Mesenteric fat pad (tissue), 1 donor: ENCODE results near the gene CMC2. TPM values are rescaled to one million over a fixed set of nuclear protein-coding genes. Genes with fewer than 3 reads are reported as not detected.

Experiments
- DNase-seq: peaks from one replicate; pipeline ENCODE4 v3.0.0-alpha.2; 2020; ENCODE audit warnings: low spot score
- long read RNA-seq: library from polyadenylated mRNA; unstranded; transcript quantifications from one replicate; pipeline ENCODE4 v2.0.0, GENCODE V29; 2020
- total RNA-seq: library from RNA; stranded (reverse); fragmentation: NEBNext Ultra II Directional; extraction: Animal tissue kit (Norgen Biotek cat#: 25700); gene quantifications from one replicate; pipeline ENCODE4 v1.2.1, GENCODE V29; 2021
- donor health status: DM: yes; HTN: yes; CAD: no.

CMC2 gene
- total RNA-seq, result 39.3 TPM
- long read RNA-seq, full-length matches to known transcripts, result 7 of 9 reads
- long read RNA-seq, partial matches to known transcripts, result 0 of 9 reads
- long read RNA-seq, other reads (novel, unspliced or antisense), result 2 of 9 reads

DNA sequence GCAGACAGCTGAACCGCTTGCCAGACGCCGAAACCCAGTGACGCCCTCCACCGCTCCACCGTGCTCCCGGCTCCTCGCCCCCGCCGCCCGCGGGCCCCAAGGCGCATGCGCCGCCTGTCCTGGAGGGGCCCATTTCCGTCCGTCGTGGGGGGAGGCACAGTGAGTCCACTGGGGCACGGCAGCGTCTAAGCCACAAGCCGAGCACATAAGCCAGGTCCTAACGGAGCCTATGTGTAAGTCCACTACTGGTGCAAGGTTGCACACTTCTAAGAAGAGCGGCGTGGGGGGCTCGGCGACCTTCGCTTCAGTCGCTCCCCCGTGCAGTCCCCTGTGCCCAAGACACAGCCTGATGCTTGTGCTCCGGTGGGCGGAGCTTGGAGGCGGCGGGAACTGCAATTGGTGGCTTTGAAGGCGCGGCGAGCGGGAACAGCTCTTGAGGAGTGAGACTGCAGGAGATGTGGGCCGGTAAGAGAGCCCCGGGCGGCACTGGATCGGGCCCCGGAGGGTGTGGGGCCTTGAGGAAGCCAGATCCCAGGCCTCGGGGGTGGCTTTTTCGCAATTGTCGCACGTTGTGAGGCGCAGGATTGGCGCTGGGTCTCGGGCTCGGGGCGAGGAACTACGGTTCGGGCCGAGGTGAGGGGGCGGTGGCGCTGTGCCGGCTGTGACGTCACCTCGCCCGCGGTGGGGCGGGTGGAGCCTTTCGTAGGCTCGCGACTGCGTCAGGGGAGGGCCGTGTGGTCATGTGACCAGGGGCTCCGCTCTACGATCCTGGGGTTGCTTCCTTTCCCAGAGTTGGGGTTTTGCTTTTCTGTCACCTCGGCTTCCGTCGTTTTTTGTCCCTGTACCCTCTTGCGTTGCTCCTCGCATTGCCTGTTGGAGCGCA, at the start of gene CMC2, which contains the start of gene CENPN:
TSS of gene CMC2 (minus strand) at position 73 of the 883 bp plus-strand sequence. CDS start 9,491 bp downstream, outside the sequence.
TSS of gene CENPN (plus strand) at position 402 of the 883 bp plus-strand sequence. CDS start 4,726 bp downstream, outside the sequence.
- DNase-seq, result peak; percentile 99

DNA sequence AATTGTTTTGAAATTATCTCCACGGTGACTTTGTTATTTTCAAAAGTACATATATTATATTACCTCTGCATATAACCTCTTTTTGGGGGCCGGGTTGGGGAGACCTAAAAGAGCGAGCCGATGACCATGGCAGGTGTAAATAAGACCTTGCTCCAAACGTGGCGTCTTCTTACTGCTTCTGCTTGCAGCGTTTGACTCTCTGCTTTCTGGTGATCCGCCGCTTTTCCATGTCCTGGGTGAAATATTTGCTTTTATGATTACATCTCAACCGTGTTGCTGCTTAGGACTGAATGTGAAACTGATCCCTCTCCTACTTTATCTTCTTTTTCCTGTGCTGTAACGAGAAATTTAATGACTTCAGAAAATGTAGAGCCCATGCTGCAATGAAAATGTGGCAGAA, 47.1 kb upstream of the CMC2 start:
- no peak for DNase-seq

DNA sequence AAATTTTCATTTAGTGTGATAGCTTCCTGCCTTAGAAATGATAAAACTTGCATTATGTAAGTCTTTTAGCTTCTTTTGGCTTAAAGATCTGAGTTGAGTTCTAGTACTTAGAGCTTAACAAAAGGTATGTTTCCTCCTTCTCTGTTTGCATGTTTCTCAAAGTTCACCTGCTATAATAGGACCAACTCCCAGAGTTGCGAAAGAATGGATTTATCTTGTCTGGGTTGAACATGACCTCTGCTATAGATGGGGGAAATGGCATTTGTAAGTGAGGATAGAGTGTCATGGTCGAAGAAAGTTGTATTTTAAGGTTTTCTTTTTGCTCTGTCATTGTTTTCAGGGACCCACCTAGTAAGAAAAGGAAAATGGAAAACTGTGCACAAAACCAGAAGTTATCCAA, 36.1 kb upstream of the CMC2 start:
- DNase-seq, result no peak

DNA sequence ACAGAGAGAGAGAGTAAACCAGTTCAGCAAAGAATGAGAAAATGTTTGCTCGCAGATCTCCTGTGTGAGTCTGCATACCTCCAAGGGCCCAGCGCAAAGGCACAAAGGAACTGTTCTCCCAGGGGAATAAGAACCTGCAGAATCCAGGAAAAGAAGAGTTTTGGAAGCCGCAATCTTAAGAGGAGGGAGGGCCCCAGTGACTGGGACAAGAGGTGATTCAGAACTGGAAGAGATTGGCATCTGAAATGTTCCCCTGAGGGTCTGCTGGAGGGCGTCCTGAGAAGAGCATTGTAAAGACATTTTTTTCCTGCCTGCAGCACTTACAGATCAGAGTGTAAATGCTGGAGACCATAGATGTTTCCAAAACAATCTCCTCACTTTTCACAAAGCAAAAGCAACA, 35.0 kb upstream of the CMC2 start:
- DNase-seq, result no peak

DNA sequence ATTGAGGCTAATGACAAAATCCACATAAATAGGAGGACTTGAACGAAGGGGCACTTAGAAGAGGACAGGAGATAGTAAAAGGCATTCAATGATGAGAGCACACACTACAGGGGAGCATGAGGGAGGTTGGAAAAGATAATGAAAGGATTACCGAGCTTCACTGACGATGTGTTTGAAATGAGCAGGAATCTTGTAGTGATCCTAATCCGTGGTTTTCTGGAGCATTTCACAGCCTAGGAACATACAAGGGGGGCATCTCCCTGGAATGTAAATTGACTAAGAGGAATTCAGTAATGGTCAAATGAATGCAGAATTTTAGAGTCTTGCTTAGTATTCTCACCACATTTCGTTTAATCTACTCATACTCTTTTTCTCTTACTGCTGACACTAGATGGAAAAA, 34.2 kb upstream of the CMC2 start:
- no peak for DNase-seq

DNA sequence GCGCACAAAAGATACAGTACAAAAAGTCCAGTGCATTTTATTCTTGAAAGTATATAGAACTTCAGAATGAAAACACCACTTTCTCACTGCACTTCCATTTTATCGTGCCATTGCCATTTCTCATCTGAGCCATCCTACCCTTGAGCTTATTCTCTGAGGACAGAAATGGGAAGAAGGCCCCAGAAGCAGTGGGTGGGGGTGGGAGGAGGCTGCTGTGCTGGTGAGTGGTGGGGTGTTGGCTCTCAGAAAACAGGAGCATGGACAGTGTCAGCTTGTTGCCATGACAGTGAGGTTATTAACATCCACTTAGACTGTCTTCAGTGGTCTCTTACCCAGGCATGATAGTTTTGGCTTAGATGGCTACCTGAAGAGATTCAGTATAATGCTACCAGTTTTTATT, 33.4 kb upstream of the CMC2 start:
- DNase-seq, result no peak

DNA sequence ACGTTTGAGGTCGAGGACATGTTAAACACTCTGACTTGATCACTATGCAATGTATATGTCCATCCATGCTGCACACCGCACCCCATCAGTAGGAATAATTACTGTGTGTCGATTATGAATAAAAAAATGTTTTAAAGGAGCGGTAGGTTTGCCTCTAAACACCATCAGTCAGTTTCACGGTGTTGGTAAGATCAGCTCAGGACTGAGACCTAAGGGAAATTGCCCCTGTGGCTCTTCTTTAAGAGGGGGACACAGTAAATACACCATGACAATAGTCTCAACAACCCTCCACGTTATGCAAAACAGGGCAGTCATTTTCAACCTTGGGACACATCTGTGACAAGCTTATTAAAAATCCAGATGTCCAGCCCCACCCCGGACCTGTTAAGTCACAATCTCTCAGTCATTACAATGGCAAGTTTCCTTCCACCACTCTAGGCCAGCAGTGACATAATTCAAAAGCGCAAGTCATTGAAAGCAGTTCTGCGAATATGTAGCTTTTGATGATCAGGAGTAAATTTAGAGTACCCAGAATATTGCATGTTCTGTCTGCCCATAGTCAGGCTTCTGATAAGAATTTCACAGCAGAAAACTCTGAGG, 30.2 kb upstream of the CMC2 start:
- no peak for DNase-seq

DNA sequence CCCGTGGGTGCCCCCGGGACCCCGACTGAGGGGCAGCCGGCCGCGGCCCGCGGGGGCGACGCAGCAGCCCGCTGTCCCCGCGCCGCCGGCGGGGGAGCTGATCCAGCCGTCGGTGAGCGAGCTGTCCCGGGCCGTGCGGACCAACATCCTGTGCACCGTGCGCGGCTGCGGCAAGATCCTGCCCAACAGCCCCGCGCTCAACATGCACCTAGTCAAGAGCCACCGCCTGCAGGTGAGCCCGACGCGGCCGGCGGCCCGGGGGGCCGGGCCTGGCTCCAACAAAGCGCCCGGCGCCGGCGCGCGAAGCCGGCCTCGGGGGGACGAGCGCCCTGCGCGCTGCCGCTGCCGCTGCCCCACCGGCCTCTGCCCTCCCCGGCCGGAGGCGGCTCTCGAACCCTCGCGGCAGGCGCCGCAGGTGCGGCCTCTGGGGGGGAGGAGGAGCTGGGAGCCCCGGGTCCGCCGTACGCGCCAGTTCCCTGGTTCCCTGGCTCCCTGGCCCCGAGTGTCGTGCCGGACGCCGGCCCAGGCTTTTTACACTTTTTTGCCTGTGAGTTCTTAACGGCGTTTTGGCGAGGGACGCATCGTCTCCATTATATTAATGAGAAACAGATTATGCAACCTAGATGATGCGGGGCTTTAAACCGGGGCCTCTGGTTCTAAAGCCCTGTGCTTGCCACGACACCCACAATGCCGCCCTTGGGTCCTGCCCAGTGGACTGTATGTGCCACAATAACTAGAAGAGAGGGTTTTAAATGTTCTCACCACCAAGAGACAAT, 29.5 kb upstream of the CMC2 start:
- DNase-seq, result no peak

DNA sequence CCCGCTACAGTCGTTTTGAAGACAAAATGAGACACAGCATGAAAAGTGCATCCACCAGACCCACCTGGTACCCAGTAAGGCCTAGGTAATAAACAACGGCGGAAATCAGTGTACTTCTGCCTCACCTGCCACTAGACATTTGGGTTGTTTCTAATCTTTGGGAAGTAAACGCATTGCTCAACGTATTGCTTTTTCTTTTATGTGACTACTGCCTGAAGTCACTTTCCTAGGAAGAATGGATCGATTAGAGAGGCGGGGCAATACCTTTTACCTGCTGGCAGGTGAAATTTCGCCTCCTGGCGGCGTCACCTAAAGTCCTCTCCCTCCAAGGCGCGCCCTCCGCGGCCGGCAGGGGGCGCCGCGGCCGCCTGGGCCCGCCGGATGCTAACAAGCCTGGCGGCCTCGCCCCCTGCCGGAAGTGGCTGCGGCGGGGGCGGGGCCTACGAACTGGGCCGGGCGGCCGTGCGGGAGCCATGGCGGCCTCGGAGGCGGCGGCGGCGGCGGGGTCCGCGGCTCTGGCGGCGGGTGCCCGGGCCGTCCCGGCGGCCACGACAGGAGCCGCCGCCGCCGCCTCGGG, 28.8 kb upstream of the CMC2 start, which contains the start of gene ATMIN:
TSS of gene ATMIN (plus strand) at position 445 of the 577 bp plus-strand sequence. CDS start at position 474, 29 bp downstream.
- peak; percentile 95 for DNase-seq

DNA sequence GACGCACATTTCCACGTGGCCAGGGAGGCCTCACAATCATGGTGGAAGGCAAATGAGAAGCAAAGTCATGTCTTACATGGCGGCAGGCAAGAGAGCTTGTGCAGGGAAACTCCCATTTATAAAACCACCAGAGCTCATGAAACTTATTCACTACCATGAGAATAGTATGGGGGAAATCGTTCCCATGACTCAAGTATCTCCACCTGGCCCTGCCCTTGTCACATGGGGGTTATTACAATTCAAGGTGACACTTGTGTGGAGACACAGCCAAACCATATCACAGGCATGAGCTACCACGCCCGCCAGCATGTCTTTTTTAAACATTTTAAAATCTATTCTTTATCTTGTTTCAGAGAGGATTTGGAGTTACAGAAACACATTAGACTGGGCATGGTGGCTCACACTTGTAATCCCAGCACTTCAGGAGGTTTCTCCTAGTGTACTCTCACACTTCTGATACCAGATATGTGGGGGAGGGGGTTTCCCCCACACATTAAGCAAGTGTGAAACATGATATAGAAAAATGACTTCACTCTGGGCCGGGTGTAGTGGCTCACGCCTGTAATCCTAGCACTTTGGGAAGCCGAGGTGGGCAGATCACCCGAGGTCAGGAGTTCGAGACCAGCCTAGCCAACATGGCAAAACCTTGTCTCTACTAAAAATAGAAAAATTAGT, 23.4 kb upstream of the CMC2 start:
- DNase-seq, result no peak

DNA sequence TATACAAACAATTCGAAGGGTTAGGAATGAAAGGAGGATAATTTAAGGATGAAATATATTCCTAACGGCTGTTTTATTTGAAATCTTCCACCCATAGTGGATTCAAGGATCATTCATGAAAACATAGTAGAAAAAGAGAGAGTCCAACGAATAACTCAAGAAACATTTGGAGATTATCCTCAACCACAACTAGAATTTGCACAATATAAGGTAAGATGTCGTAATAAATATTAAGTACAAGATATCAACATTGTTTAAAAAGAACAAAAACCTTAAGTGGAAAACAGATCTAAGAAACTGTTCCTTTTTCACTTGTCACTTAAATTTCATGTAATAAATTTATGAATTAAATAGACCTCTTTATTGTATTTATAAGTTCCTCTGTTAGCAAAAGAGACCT, 19.7 kb upstream of the CMC2 start:
- DNase-seq, result no peak

DNA sequence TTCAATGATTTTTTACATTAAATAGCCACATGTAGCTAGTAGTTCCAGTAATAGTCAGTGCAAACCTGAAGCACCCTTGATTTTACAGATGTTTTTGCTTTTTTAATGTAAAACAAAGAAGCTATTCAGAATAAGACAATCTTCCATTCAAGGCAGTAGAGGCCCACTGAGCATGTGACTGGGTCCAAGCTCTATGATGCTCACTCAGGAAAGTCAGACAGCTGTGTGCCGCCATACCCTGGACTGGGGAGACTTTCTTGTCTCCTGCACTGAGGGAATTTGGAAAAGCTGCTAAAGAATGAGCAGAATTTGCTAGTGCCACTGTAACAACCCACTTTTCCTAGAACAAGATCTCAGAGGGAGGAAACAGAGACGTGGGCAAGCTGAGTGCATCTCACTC, 11.8 kb upstream of the CMC2 start:
- no peak for DNase-seq

DNA sequence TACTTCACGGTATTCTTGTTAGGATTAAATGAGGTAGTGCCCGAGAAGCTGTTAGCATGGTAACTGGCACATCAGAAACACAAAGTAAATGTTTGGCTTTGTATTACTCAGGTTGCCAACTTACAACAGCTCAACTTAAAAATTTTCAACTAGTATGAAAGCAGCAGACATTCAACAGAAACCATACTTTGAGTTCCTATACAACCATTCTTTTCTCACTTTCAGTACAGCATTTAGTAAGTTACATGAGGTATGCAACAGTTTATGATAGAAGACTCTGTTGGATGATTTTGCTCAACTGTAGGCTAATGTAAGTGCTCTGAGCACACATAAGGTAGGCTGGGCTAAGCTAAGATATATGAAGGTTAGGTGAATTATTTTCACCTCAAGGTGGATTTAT, 8.0 kb upstream of the CMC2 start:
- no peak for DNase-seq

DNA sequence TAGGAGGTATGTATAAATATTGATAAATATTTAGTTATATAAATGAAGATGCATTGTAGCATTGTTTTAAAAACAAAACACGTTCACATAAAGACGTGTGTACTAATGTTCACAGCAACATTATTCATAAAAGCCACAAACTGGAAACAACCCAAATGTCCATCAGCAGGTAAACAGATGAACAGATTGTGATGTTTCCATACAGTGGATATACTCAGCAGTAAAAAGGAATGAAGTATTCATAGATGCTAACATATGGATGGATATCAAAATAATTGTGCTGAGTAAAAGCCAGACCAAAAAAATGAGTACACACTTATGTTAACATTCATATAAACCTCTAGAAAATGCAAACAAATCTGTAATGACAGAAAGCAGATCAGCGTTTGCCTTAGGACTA, 6.3 kb upstream of the CMC2 start:
- no peak for DNase-seq

DNA sequence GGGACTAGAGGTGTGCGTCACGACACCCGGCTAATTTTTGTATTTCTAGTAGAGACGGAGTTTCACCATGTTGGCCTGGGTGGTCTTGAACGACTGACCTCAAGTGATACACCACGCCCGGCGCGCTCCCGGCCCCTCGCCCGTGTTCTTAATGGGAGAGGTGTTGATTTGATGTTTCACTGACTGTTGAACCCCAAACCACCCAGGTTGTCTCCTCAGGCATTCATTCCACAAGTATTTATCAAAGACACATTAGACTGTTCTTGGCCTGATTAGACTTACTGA, 1.8 kb upstream of the CMC2 start:
- DNase-seq, result no peak

DNA sequence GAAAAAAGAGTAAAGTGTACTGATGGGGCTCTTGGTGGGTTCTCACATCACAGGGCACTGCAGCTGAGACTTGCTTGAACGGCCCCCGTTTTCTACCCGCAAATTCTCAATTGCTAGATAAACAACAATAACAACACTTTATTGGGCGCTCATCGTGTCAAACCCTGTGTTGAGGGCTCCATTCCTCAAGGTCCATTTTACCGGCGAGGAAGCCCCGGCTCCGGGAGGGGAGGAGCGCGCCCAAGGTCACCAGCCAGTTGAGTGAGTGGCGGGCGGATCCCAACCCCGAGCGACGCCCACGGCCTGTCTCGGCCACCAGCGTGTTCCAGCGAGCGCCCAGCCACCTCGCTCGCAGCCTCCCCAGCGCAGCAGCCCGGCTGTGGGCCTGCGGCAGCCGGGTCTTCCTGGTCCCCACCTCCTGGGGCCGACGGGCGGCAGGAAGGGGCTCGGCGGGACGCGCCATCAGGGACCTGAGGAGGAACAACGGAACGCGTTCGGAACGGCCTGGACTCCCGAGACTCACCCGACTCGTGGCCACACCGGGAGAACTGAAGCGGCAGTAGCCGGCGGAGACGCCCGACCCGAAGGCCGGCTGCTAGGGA, 373 bp downstream of the CMC2 start:
- peak; percentile 93 for DNase-seq

DNA sequence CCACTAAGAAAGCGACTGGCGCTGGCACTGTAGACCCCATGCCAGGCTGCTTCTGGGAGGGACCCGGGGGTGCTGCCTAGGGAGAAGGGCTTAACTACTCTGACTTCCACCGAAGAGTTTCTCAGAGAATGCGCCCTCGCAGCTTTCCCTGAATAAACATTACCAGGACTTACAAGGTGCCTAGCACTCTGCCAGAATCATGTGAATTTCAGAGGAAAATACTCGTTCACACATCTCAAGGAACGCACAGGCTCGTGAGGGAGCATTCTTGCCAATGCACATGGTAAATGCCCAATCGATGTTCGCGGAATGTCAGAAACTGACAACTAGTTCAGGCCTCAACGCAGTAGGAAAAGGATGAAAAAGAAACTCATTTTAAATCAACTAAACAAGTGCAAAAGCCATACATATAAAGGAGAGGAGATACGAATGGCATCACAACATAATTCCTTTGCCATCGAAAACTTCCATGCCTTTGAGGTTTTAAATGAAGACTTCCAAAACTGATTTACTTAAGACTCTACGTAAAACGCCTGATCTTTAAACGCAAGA, 999 bp downstream of the CMC2 start:
- DNase-seq, result no peak

DNA sequence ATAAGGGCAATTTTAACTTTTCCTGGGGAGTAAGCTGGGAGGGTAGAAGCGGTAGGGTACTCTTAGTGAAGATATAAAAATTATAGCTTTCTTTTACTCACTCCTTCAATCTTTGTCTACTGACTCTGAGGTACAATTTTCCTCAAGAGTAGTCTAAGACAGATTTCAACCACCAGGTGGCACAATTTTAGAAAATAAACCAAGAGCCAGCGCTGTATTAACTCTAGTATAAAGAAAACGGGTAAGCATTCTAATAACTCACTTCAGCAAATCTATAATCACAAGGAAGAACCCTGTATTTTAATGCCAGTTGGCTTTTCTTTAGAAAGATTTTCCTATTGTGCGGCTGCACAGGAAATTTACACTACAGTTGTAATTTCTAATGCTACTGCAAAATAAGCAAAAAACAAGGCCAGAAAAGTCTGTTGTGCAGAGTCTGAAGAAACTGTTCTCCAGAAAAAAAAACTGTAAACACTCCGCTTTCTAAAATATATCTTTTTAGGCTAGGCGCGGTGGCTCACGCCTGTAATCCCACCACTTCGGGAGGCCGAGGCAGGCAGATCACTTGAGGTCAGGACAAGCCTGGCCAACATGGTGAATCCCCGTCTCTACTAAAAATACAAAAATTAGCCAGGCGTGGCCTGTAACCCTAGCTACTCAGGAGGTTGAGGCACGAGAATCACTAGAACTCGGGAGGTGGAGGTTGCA, 1.9 kb downstream of the CMC2 start:
- no peak for DNase-seq
